Esophagus muscularis mucosa (tissue), 4 donors: ENCODE results near the gene TRMT44.

Experiments
- EP300 ChIP-seq: sonication (generic); formaldehyde crosslinking; IDR thresholded peaks from one replicate; pipeline ENCODE4 v1.6.1; 2017; ENCODE audit warnings: antibody characterized with exemption
- POLR2AphosphoS5 ChIP-seq, 2 donors: sonication (generic); formaldehyde crosslinking; IDR thresholded peaks; one replicate each; pipeline ENCODE4 v1.6.1; 2017; ENCODE audit warnings: antibody characterized with exemption in 2 of 2
- TF ChIP-seq, protein P1 (sequence below), 3 experiments: fragments of 200-600 bp in 2 of 3; fragments of 450-650 bp in 1 of 3; sonication (generic) in 2 of 3; IDR thresholded peaks; one replicate each; pipeline ENCODE4 v1.5.1; 2017 to 2019; ENCODE audit warnings: antibody characterized with exemption in 3 of 3, mild to moderate bottlenecking in 2 of 3, moderate library complexity in 1 of 3

GRCh38 chr4:8439168-8439567 lies 1.4 kb upstream of the TRMT44 start:
- no peak for TF ChIP-seq EP300
- TF ChIP-seq, protein P1, sequence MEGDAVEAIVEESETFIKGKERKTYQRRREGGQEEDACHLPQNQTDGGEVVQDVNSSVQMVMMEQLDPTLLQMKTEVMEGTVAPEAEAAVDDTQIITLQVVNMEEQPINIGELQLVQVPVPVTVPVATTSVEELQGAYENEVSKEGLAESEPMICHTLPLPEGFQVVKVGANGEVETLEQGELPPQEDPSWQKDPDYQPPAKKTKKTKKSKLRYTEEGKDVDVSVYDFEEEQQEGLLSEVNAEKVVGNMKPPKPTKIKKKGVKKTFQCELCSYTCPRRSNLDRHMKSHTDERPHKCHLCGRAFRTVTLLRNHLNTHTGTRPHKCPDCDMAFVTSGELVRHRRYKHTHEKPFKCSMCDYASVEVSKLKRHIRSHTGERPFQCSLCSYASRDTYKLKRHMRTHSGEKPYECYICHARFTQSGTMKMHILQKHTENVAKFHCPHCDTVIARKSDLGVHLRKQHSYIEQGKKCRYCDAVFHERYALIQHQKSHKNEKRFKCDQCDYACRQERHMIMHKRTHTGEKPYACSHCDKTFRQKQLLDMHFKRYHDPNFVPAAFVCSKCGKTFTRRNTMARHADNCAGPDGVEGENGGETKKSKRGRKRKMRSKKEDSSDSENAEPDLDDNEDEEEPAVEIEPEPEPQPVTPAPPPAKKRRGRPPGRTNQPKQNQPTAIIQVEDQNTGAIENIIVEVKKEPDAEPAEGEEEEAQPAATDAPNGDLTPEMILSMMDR (IDR thresholded peaks at IDR 0.05): no peak
- TF ChIP-seq POLR2AphosphoS5 (IDR thresholded peaks at IDR 0.05): no peak
